SK-N-SH (cell line): ENCODE data around the gene FAM240A. TPM values are rescaled to one million over a fixed set of nuclear protein-coding genes. Genes with fewer than 3 reads are reported as not detected.

Experiments used
- CTCF ChIA-PET: fragments of 300-600, 350-600 bp; formaldehyde crosslinking; extraction: SDS; loops from one replicate; lab custom pipeline; 2021; lab: Yijun Ruan, JAX
- POLR2A ChIA-PET: fragments of 350-600 bp; sonication (Branson Sonifier 250); formaldehyde crosslinking; extraction: SDS; loops from one replicate; lab custom pipeline; 2020; ENCODE audit warnings: antibody characterized with exemption, inconsistent platforms; lab: Yijun Ruan, JAX
- DNase-seq: peaks from one replicate; pipeline ENCODE4 v3.0.0; 2012
- H2AFZ ChIP-seq: fragments of 200-600 bp; sonication (generic); 2 replicates; pipeline ENCODE4 v1.8.1; 2016; ENCODE audit warnings: antibody characterized with exemption, mild to moderate bottlenecking, low read depth
- H3F3A ChIP-seq: fragments of 200-600 bp; sonication (generic); replicated peaks from 2 replicates; pipeline ENCODE3; 2016; ENCODE audit warnings: antibody characterized with exemption, mild to moderate bottlenecking; ENCODE audit not compliant: insufficient read depth
- H3K27ac ChIP-seq, 2 experiments: fragments of 200-500 bp in 1 of 2; fragments of 200-600 bp in 1 of 2; sonication (Bioruptor generic) in 1 of 2; sonication (generic), shearing (Covaris generic) in 1 of 2; 2 replicates each; pipeline versions ENCODE4 v1.5.1 to v1.6.1; 2014 to 2016; ENCODE audit warnings: low read depth in 2 of 2, inconsistent platforms in 1 of 2, low read length in 1 of 2, mild to moderate bottlenecking in 1 of 2, mixed read lengths in 1 of 2
- H3K27me3 ChIP-seq: fragments of 200-600 bp; sonication (generic), shearing (Covaris generic); 2 replicates; pipeline ENCODE4 v1.6.1; 2016; ENCODE audit warnings: mixed run types; ENCODE audit not compliant: insufficient read depth
- H3K36me3 ChIP-seq, 2 experiments: fragments of 200-500 bp in 1 of 2; fragments of 200-600 bp in 1 of 2; sonication (Bioruptor generic) in 1 of 2; sonication (generic) in 1 of 2; replicated peaks in 1 of 2; 2 replicates each; pipeline versions ENCODE3 to v1.5.1; 2014 to 2016; ENCODE audit warnings: low read length in 1 of 2, mild to moderate bottlenecking in 1 of 2; ENCODE audit not compliant: insufficient read depth in 2 of 2, control insufficient read depth in 1 of 2
- H3K4me1 ChIP-seq, 2 experiments: fragments of 200-500 bp in 1 of 2; fragments of 200-600 bp in 1 of 2; sonication (Bioruptor generic) in 1 of 2; sonication (generic), shearing (Covaris generic) in 1 of 2; 2 replicates each; pipeline versions ENCODE4 v1.5.1 to v1.6.1; 2014 to 2016; ENCODE audit warnings: low read depth in 1 of 2, low read length in 1 of 2, mixed run types in 1 of 2; ENCODE audit not compliant: insufficient read depth in 2 of 2, control insufficient read depth in 1 of 2
- H3K4me2 ChIP-seq: fragments of 200-600 bp; sonication (generic), shearing (Covaris generic); 2 replicates; pipeline ENCODE4 v1.6.1; 2017; ENCODE audit warnings: mixed run types
- H3K4me3 ChIP-seq, 2 experiments: fragments of 200-500 bp in 1 of 2; fragments of 200-600 bp in 1 of 2; sonication (Bioruptor generic) in 1 of 2; sonication (generic), shearing (Covaris generic) in 1 of 2; 2 replicates each; pipeline versions ENCODE4 v1.5.1 to v1.8.1; 2014 to 2016; ENCODE audit warnings: low read depth in 2 of 2, inconsistent platforms in 1 of 2, low read length in 1 of 2, mild to moderate bottlenecking in 1 of 2, mixed read lengths in 1 of 2, moderate library complexity in 1 of 2
- H3K79me2 ChIP-seq: fragments of 200-600 bp; sonication (generic); 2 replicates; pipeline ENCODE4 v1.8.1; 2017; ENCODE audit warnings: mild to moderate bottlenecking; ENCODE audit not compliant: insufficient read depth
- H3K9ac ChIP-seq: fragments of 200-600 bp; sonication (generic); 2 replicates; pipeline ENCODE4 v1.6.1; 2017; ENCODE audit warnings: mixed run types
- H3K9me2 ChIP-seq: fragments of 200-600 bp; sonication (generic); 2 replicates; pipeline ENCODE4 v1.6.1; 2017; ENCODE audit warnings: mixed run types
- H3K9me3 ChIP-seq: fragments of 200-600 bp; sonication (generic); 2 replicates; pipeline ENCODE4 v1.6.1; 2017; ENCODE audit warnings: mixed run types, mild to moderate bottlenecking, moderate library complexity
- H4K20me1 ChIP-seq: fragments of 200-600 bp; sonication (generic); 2 replicates; pipeline ENCODE4 v1.6.1; 2017; ENCODE audit warnings: mild to moderate bottlenecking, mixed run types; ENCODE audit not compliant: insufficient read depth
- CTCF ChIP-seq: fragments of 200-600 bp; sonication (generic); IDR thresholded peaks from 2 replicates; pipeline ENCODE4 v1.6.1; 2017; ENCODE audit warnings: antibody characterized with exemption, mild to moderate bottlenecking, moderate library complexity
- EP300 ChIP-seq, 2 experiments: IDR thresholded peaks; 2 replicates each; pipeline versions ENCODE4 v1.4.0 to v1.6.1; 2012; ENCODE audit warnings: borderline replicate concordance in 1 of 2, low read depth in 1 of 2, low read length in 1 of 2
- FOXM1 ChIP-seq: IDR thresholded peaks from 2 replicates; pipeline ENCODE4 v1.4.0; 2012; ENCODE audit warnings: low read depth, mild to moderate bottlenecking
- GABPA ChIP-seq: IDR thresholded peaks from 2 replicates; pipeline ENCODE4 v1.4.0; 2012; ENCODE audit warnings: low read depth, mild to moderate bottlenecking
- GATA2 ChIP-seq: sonication (generic); formaldehyde crosslinking; IDR thresholded peaks from 2 replicates; pipeline ENCODE4 v1.5.0; 2020; ENCODE audit warnings: mild to moderate bottlenecking, missing genetic modification reagents
- MEF2A ChIP-seq: IDR thresholded peaks from 2 replicates; pipeline ENCODE4 v1.4.0; 2012; ENCODE audit warnings: low read depth, borderline replicate concordance
- RAD21 ChIP-seq: IDR thresholded peaks from 2 replicates; pipeline ENCODE4 v1.6.1; 2012; ENCODE audit warnings: mild to moderate bottlenecking, low read length
- RFX5 ChIP-seq: IDR thresholded peaks from 2 replicates; pipeline ENCODE4 v1.6.1; 2012; ENCODE audit warnings: mild to moderate bottlenecking, improper control_type of control experiment, low read length
- TAF1 ChIP-seq: IDR thresholded peaks from 2 replicates; pipeline ENCODE4 v1.6.1; 2012; ENCODE audit warnings: low read depth, mild to moderate bottlenecking, low read length, moderate library complexity, borderline replicate concordance
- USF1 ChIP-seq: IDR thresholded peaks from 2 replicates; pipeline ENCODE4 v1.4.0; 2012; ENCODE audit warnings: low read depth, borderline replicate concordance
- WGBS: methylation state at CpG from one replicate; pipeline ENCODE4 v1.1.6; 2017; ENCODE audit warnings: low lambda C conversion rate; 5-methylcytosine and 5-hydroxymethylcytosine counted together
- polyA plus RNA-seq, 3 experiments: library from polyadenylated mRNA; depleted of rRNA; stranded (reverse); fragments of >200 nt; gene quantifications; 2 replicates each; pipeline ENCODE4 v1.2.3, GENCODE V29; 2012
- TF ChIP-seq, protein P1 (sequence below): IDR thresholded peaks from 2 replicates; pipeline ENCODE4; 2012

The FAM240A gene
- polyA plus RNA-seq, 1 of the 3 experiments (the other 2 are of a cell fraction) = not detected

- 80% methylated on average over 5 of the region's 5 CpGs for WGBS
- ChIA-PET CTCF (interaction anchor here (1.2 to 1.7 kb wide), 3 partner anchors 9 to 121 kb away, joined by 3 to 5 read pairs (median 3); no protein-coding TSS in a partner anchor), POLR2A (no interaction called here)
- Histone ChIP-seq H3K27ac (no peak overlapping the region), H3K36me3 (no peaks in the 10 kb centered on the region), H3K4me1 (peaks cover 0 to 15% of the 10 kb centered on the region in 2 experiments; a peak in 2 of 4 replicates), H3K9ac (no peak overlapping the region), H3K9me2 (no peaks in the 10 kb centered on the region), H2AFZ (no peak overlapping the region), H4K20me1 (no peaks in the 10 kb centered on the region), H3K79me2 (no peaks in the 10 kb centered on the region), H3K27me3 (no peaks in the 10 kb centered on the region; the same call in 1 of the 2 replicates), H3F3A (no peaks in the 10 kb centered on the region), H3K4me3 (no peak overlapping the region), H3K4me2 (no peak overlapping the region), H3K9me3 (no peaks in the 10 kb centered on the region)
- TF ChIP-seq USF1 (no peak), CTCF (no peak), GABPA (no peak), MEF2A (no peak), TAF1 (no peak)
- no peak for DNase-seq
These were observed 3.1 kb upstream of the FAM240A start for GRCh38 chr3:46609212-46609721.

- Histone ChIP-seq H3K27ac (peak overlapping the region in 1 of 2 experiments; percentile 18; a peak in 1 of 4 replicates), H4K20me1 (no peaks in the 10 kb centered on the region), H3K9ac (no peak overlapping the region), H3K9me3 (no peaks in the 10 kb centered on the region), H3K4me1 (peaks cover 0 to 19% of the 10 kb centered on the region in 2 experiments; a peak in 2 of 4 replicates), H3F3A (no peaks in the 10 kb centered on the region), H3K4me2 (no peak overlapping the region), H3K79me2 (no peaks in the 10 kb centered on the region), H3K4me3 (no peak overlapping the region), H3K36me3 (no peaks in the 10 kb centered on the region), H3K27me3 (no peaks in the 10 kb centered on the region; the same call in 1 of the 2 replicates)
- WGBS = 10% methylated on average over 10 of the region's 12 CpGs
- peak; percentile 37 for DNase-seq
- CTCF ChIA-PET = interaction anchor here (1.2 to 1.7 kb wide), 3 partner anchors 10 to 122 kb away, joined by 3 to 5 read pairs (median 3); no protein-coding TSS in a partner anchor
- TF ChIP-seq FOXM1 (no peak), GATA2 (CRISPR knock-in tag) (peak; percentile 22; the same call in 1 of the 2 replicates), RAD21 (no peak), EP300 (IDR thresholded peaks at IDR 0.05; ENCODE audit: borderline replicate concordance in 1 of 2, low read depth in 1 of 2, low read length in 1 of 2) (no peak), RFX5 (no peak)
- TF ChIP-seq, protein P1, sequence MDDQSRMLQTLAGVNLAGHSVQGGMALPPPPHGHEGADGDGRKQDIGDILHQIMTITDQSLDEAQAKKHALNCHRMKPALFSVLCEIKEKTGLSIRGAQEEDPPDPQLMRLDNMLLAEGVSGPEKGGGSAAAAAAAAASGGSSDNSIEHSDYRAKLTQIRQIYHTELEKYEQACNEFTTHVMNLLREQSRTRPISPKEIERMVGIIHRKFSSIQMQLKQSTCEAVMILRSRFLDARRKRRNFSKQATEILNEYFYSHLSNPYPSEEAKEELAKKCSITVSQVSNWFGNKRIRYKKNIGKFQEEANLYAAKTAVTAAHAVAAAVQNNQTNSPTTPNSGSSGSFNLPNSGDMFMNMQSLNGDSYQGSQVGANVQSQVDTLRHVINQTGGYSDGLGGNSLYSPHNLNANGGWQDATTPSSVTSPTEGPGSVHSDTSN = no peak
- TF ChIP-seq, all 33 proteins: peak for 1
- Histone ChIP-seq H2AFZ (no peak overlapping the region), H3K9me2 (no peaks in the 10 kb centered on the region)
- POLR2A ChIA-PET = no interaction called here
These were observed 2.2 kb upstream of the FAM240A start for GRCh38 chr3:46609944-46610722.
